Activated T-helper 9 cell treated with anti-CD3 and anti-CD28 coated beads, Interleukin-2, amount 50 U/mL, for 16 hours (primary cell): ENCODE measurements around the gene LRRN4.

Experiments
- DNase-seq: peaks from one replicate; pipeline ENCODE4 v3.0.0-alpha.2; 2020; ENCODE audit warnings: low read depth

The LRRN4 gene

GRCh38 chr20:6030453-6031080 lies 23.3 kb downstream of the LRRN4 start:
- DNase-seq, result no peak

GRCh38 chr20:6029538-6029937 lies 24.3 kb downstream of the LRRN4 start:
- DNase-seq, result no peak

GRCh38 chr20:6028818-6029217 lies 25.0 kb downstream of the LRRN4 start:
- no peak for DNase-seq

- DNase-seq, result no peak
Measured at GRCh38 chr20:6026051-6026450, 27.8 kb downstream of the LRRN4 start.

GRCh38 chr20:6024768-6025167 lies 29.1 kb downstream of the LRRN4 start:
- DNase-seq, result no peak

- no peak for DNase-seq
Measured at GRCh38 chr20:6017880-6018279, 36.0 kb downstream of the LRRN4 start.

- DNase-seq, result no peak
Measured at GRCh38 chr20:6017467-6017866, 36.4 kb downstream of the LRRN4 start.

GRCh38 chr20:6014957-6015356 lies 38.9 kb downstream of the LRRN4 start:
- DNase-seq, result no peak

- no peak for DNase-seq
Measured at GRCh38 chr20:6014017-6014416, 39.8 kb downstream of the LRRN4 start.

GRCh38 chr20:6012179-6012578 lies 41.7 kb downstream of the LRRN4 start:
- no peak for DNase-seq

GRCh38 chr20:6008254-6008653 lies 45.6 kb downstream of the LRRN4 start:
- DNase-seq, result no peak

- no peak for DNase-seq
Measured at GRCh38 chr20:6007529-6008103, 46.2 kb downstream of the LRRN4 start.

GRCh38 chr20:6007094-6007528 lies 46.7 kb downstream of the LRRN4 start:
- no peak for DNase-seq

GRCh38 chr20:6006603-6006949 lies 47.3 kb downstream of the LRRN4 start:
- no peak for DNase-seq

- no peak for DNase-seq
Measured at GRCh38 chr20:6000871-6001270, 53.0 kb downstream of the LRRN4 start.

- DNase-seq, result no peak
Measured at GRCh38 chr20:5999783-6000182, 54.1 kb downstream of the LRRN4 start.

- DNase-seq, result no peak
Measured at GRCh38 chr20:5996765-5997164, 57.1 kb downstream of the LRRN4 start.

- no peak for DNase-seq
Measured at GRCh38 chr20:5991623-5992441, 62.0 kb downstream of the LRRN4 start.

GRCh38 chr20:5990946-5991345 lies 62.9 kb downstream of the LRRN4 start:
- DNase-seq, result no peak
